ENCODE data around the gene DNMT1.

DNA sequence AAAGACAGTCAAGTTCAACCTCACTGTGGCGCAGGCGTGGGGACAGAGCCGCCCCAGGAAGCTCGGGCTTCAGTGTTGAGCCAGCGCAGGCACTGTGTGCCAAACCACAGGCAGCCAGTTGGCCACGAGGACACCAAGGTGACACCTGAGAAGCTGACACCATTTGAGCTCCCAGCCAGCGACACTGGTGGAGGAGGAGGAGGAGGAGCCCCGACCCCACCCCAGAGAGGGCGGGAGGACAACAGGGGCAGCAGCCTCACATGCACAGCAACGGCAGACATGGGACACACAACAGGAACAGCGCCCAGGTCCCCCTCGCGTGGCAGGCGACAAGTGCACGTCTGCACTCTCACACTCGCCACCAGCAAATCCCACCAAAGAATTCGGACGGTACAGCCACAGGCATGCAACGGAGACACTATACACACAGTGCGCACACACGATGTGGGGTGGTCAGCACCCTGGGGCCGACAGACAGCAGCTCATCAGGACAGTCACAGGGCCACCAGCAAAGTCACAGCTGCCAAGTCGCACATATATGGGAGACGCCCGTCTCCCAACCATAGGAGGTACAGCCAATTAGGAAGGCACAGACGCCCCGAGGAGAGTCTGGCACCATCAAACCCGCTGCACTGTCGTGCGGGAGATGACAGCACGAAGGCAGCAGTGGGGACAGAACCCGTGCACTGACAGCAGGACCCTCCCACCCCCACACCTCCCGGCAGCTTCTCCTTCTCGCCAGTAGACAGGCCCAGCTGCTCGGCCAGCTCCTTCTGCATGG is 78.5 kb downstream of the DNMT1 start:
- TF ChIP-seq TCF7 (CRISPR knock-in tag; IDR thresholded peaks at IDR 0.05; ENCODE audit: low read depth) = no peak
- TF ChIP-seq, protein P1, sequence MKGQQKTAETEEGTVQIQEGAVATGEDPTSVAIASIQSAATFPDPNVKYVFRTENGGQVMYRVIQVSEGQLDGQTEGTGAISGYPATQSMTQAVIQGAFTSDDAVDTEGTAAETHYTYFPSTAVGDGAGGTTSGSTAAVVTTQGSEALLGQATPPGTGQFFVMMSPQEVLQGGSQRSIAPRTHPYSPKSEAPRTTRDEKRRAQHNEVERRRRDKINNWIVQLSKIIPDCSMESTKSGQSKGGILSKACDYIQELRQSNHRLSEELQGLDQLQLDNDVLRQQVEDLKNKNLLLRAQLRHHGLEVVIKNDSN (CRISPR knock-in tag; IDR thresholded peaks at IDR 0.05) = no peak
- no peak for TF ChIP-seq CBFB (CRISPR knock-in tag; IDR thresholded peaks at IDR 0.05; ENCODE audit: low read depth)
- TF ChIP-seq, protein P2, sequence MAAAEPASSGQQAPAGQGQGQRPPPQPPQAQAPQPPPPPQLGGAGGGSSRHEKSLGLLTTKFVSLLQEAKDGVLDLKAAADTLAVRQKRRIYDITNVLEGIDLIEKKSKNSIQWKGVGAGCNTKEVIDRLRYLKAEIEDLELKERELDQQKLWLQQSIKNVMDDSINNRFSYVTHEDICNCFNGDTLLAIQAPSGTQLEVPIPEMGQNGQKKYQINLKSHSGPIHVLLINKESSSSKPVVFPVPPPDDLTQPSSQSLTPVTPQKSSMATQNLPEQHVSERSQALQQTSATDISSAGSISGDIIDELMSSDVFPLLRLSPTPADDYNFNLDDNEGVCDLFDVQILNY (CRISPR knock-in tag; IDR thresholded peaks at IDR 0.05) = no peak
- TF ChIP-seq, protein P3, sequence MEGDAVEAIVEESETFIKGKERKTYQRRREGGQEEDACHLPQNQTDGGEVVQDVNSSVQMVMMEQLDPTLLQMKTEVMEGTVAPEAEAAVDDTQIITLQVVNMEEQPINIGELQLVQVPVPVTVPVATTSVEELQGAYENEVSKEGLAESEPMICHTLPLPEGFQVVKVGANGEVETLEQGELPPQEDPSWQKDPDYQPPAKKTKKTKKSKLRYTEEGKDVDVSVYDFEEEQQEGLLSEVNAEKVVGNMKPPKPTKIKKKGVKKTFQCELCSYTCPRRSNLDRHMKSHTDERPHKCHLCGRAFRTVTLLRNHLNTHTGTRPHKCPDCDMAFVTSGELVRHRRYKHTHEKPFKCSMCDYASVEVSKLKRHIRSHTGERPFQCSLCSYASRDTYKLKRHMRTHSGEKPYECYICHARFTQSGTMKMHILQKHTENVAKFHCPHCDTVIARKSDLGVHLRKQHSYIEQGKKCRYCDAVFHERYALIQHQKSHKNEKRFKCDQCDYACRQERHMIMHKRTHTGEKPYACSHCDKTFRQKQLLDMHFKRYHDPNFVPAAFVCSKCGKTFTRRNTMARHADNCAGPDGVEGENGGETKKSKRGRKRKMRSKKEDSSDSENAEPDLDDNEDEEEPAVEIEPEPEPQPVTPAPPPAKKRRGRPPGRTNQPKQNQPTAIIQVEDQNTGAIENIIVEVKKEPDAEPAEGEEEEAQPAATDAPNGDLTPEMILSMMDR (IDR thresholded peaks at IDR 0.05) = no peak
- TF ChIP-seq SP1 (CRISPR knock-in tag; conservative IDR thresholded peaks at IDR 0.05) = no peak
- no peak for TF ChIP-seq ELF4 (CRISPR knock-in tag; IDR thresholded peaks at IDR 0.05; ENCODE audit: low read depth)
- no peak for TF ChIP-seq SMAD3 (CRISPR knock-in tag; IDR thresholded peaks at IDR 0.05; ENCODE audit: borderline replicate concordance)
- TF ChIP-seq FOXK1 (CRISPR knock-in tag; IDR thresholded peaks at IDR 0.05) = no peak
- TF ChIP-seq ZBTB21 (CRISPR knock-in tag; IDR thresholded peaks at IDR 0.05; ENCODE audit: borderline replicate concordance) = no peak
- no peak for TF ChIP-seq NR3C1 (CRISPR knock-in tag; conservative IDR thresholded peaks at IDR 0.05; ENCODE audit: low read depth)
- TF ChIP-seq IRF1 (CRISPR knock-in tag; IDR thresholded peaks at IDR 0.05) = no peak

All from WTC11 (cell line).